CD8-positive, alpha-beta memory T cell (primary cell): ENCODE results near the gene HDAC9. TPM values are rescaled to one million over a fixed set of nuclear protein-coding genes. Genes with fewer than 3 reads are reported as not detected.

Experiments
- CTCF ChIA-PET: fragments of 350-600 bp; sonication (Branson Sonifier 250); formaldehyde crosslinking; loops from one replicate; lab custom pipeline; 2021; ENCODE audit warnings: antibody characterized with exemption; lab: Charles Lee
- POLR2A ChIA-PET: fragments of 350-600 bp; sonication (Branson Sonifier 250); formaldehyde crosslinking; loops from one replicate; lab custom pipeline; 2021; ENCODE audit warnings: antibody characterized with exemption; lab: Charles Lee
- DNase-seq, 5 donors: peaks; one replicate each; pipeline versions ENCODE4 v3.0.0 to v3.0.0-alpha.2; 2020 to 2022; ENCODE audit warnings: mixed read lengths in 1 of 5
- H3K27ac ChIP-seq: one replicate; pipeline ENCODE4 v1.7.0; 2013; ENCODE audit warnings: low read depth, mild to moderate bottlenecking, low read length, moderate library complexity
- H3K27me3 ChIP-seq: 2 replicates; pipeline ENCODE4 v1.7.0; 2013; ENCODE audit warnings: low read length, mild to moderate bottlenecking; ENCODE audit not compliant: insufficient read depth, poor library complexity, severe bottlenecking
- H3K36me3 ChIP-seq: 2 replicates; pipeline ENCODE4 v1.7.0; 2013; ENCODE audit warnings: mild to moderate bottlenecking, low read length, moderate library complexity; ENCODE audit not compliant: insufficient read depth
- H3K4me1 ChIP-seq: 2 replicates; pipeline ENCODE4 v1.7.0; 2013; ENCODE audit warnings: mild to moderate bottlenecking, low read length, moderate library complexity; ENCODE audit not compliant: insufficient read depth
- H3K4me3 ChIP-seq: 2 replicates; pipeline ENCODE4 v1.7.0; 2013; ENCODE audit warnings: mild to moderate bottlenecking, low read length
- H3K9me3 ChIP-seq: 2 replicates; pipeline ENCODE4 v1.7.0; 2013; ENCODE audit warnings: mild to moderate bottlenecking, low read length
- H3K27ac Mint-ChIP-seq, 8 donors: one replicate each; pipeline ENCODE4 v1.8.0; 2020 to 2021; ENCODE audit warnings: mixed read lengths in 8 of 8, mild to moderate bottlenecking in 6 of 8, inconsistent platforms in 3 of 8, moderate library complexity in 3 of 8
- H3K27me3 Mint-ChIP-seq, 2 donors: one replicate each; pipeline ENCODE4 v1.8.0; 2020 to 2021; ENCODE audit warnings: mixed read lengths in 2 of 2, mild to moderate bottlenecking in 1 of 2, moderate library complexity in 1 of 2
- H3K36me3 Mint-ChIP-seq, 3 donors: one replicate each; pipeline ENCODE4 v1.8.0; 2020 to 2021; ENCODE audit warnings: mixed read lengths in 3 of 3, inconsistent platforms in 1 of 3, mild to moderate bottlenecking in 1 of 3
- H3K4me1 Mint-ChIP-seq, 3 donors: one replicate each; pipeline ENCODE4 v1.8.0; 2020 to 2021; ENCODE audit warnings: mixed read lengths in 3 of 3, inconsistent platforms in 1 of 3, mild to moderate bottlenecking in 1 of 3
- H3K4me3 Mint-ChIP-seq, 7 donors: one replicate each; pipeline ENCODE4 v1.8.0; 2020 to 2021; ENCODE audit warnings: mixed read lengths in 7 of 7, mild to moderate bottlenecking in 6 of 7, moderate library complexity in 4 of 7, inconsistent platforms in 2 of 7
- H3K9me3 Mint-ChIP-seq, 5 donors: one replicate each; pipeline ENCODE4 v1.8.0; 2020 to 2022; ENCODE audit warnings: mixed read lengths in 5 of 5, mild to moderate bottlenecking in 3 of 5, moderate library complexity in 2 of 5, inconsistent platforms in 1 of 5
- polyA plus RNA-seq: library from polyadenylated mRNA; unstranded; fragments of 300-500 nt; fragmentation: Illumina TruSeq; gene quantifications from one replicate; pipeline ENCODE4 v1.2.3, GENCODE V29; 2021
- total RNA-seq, 2 experiments: library from RNA; stranded (reverse); gene quantifications; one replicate each; pipeline ENCODE4 v1.2.3, GENCODE V29; 2021

The HDAC9 gene
- total and polyA plus RNA-seq, 3 experiments from 2014 or later = 2.5 to 5.0 (median 3.2) TPM

DNA sequence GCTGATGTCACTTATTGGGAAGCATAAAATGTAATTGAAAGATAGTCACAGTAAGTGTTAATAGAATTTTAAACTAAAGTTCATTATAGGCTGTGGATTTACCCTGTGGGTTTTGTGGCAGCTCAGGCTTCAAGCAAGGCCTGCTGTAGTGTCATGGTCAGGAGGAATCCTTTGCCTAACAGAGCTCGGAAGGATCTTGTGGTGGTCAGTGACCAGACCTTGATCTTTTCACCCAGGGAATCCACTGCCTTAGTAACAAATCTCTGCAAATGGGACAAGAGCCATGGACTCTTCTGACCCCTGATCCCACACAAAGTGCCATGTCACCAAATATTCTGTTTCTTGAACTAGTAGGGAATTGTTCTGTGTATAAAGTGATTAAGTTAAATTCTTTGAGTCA lies 20.6 kb upstream of the HDAC9 start:
- no peaks in the 10 kb centered on the region for H3K36me3 Mint-ChIP-seq
- POLR2A ChIA-PET = no interaction called here
- no peak for DNase-seq
- no peaks in the 10 kb centered on the region for H3K9me3 Mint-ChIP-seq
- H3K27me3 Mint-ChIP-seq = no peaks in the 10 kb centered on the region
- Histone ChIP-seq H3K27ac (no peak overlapping the region), H3K27me3 (no peaks in the 10 kb centered on the region), H3K4me1 (no peaks in the 10 kb centered on the region), H3K9me3 (no peaks in the 10 kb centered on the region), H3K36me3 (no peaks in the 10 kb centered on the region), H3K4me3 (no peak overlapping the region)
- H3K4me1 Mint-ChIP-seq = no peaks in the 10 kb centered on the region
- no peak overlapping the region for H3K27ac Mint-ChIP-seq
- CTCF ChIA-PET = no interaction called here
- H3K4me3 Mint-ChIP-seq = no peak overlapping the region

DNA sequence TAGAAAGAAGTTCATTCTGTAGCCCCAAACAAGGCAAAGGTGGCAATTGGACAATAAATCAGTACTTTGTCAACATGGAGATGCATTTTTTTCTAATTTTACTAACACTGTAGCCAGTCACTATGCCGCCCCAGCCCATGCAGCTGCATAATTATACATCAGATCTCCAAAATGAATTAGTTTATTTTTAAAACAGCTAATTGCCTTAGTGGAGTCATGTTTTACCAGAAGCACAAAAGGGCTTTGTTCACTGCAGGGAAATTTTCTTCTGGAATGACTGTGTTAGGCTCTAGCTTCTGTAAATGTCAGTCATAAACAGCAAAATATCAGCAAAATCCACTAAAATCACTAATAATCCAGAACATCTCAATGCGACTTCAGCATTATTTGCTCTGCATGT lies 20.1 kb upstream of the HDAC9 start:
- no peaks in the 10 kb centered on the region for H3K36me3 Mint-ChIP-seq
- no peaks in the 10 kb centered on the region for H3K9me3 Mint-ChIP-seq
- Histone ChIP-seq H3K27ac (no peak overlapping the region), H3K4me1 (no peaks in the 10 kb centered on the region), H3K9me3 (no peaks in the 10 kb centered on the region), H3K27me3 (no peaks in the 10 kb centered on the region), H3K4me3 (no peak overlapping the region), H3K36me3 (no peaks in the 10 kb centered on the region)
- CTCF ChIA-PET = no interaction called here
- POLR2A ChIA-PET = no interaction called here
- H3K4me3 Mint-ChIP-seq = no peak overlapping the region
- H3K27ac Mint-ChIP-seq = no peak overlapping the region
- no peaks in the 10 kb centered on the region for H3K27me3 Mint-ChIP-seq
- no peak for DNase-seq
- H3K4me1 Mint-ChIP-seq = no peaks in the 10 kb centered on the region

DNA sequence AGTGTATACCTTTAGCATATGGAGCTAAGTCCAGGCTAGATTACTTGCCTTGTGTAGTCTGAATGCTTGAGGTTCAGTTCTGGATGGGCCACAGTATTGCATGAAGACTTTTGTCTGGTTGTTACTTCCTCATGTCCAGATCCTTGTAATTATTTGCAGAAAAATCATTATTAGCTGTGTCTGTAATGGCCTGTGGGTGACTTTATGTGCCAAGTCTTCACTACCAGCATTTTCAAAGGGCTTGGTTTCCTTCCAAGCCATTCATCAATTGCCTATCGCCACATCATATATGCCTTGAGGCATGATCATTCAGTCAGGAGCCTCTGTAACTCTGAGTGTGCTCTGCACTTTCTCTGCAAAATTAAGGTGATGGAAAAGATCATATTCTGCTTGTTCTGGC lies 13.8 kb upstream of the HDAC9 start:
- H3K27ac Mint-ChIP-seq = no peak overlapping the region
- no peaks in the 10 kb centered on the region for H3K9me3 ChIP-seq
- POLR2A ChIA-PET = no interaction called here
- H3K36me3 ChIP-seq = no peaks in the 10 kb centered on the region
- CTCF ChIA-PET = no interaction called here
- H3K4me3 ChIP-seq = no peak overlapping the region
- no peaks in the 10 kb centered on the region for H3K36me3 Mint-ChIP-seq
- no peaks in the 10 kb centered on the region for H3K27me3 ChIP-seq
- H3K4me3 Mint-ChIP-seq = no peak overlapping the region
- H3K9me3 Mint-ChIP-seq = peaks cover 0 to 2% (median 0%) of the 10 kb centered on the region in 5 donors
- no peak for DNase-seq
- H3K27me3 Mint-ChIP-seq = no peaks in the 10 kb centered on the region
- no peaks in the 10 kb centered on the region for H3K4me1 Mint-ChIP-seq
- no peaks in the 10 kb centered on the region for H3K4me1 ChIP-seq
- H3K27ac ChIP-seq = no peak overlapping the region

DNA sequence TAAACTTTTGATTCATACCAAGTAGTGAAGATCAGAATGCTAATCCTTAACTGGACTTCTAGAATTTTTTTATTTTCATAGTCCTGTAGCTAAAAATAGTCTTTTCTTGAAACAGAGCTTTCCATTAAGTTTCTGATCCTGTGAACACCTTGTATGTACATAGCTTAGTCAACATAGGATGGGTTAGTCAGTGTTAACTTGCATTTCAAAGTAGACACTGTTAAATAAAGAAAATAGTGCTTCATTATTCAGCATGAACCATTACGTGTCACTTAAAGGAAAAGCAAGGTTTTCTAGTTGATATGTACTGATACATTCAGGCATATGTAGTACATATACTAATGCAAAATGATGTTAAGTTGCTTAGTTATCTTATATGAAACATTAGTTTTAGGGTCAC lies 7.5 kb upstream of the HDAC9 start:
- CTCF ChIA-PET = no interaction called here
- no peak overlapping the region for H3K27ac Mint-ChIP-seq
- no peak for DNase-seq
- POLR2A ChIA-PET = no interaction called here
- Histone ChIP-seq H3K9me3 (no peaks in the 10 kb centered on the region), H3K36me3 (no peaks in the 10 kb centered on the region), H3K27me3 (no peaks in the 10 kb centered on the region), H3K27ac (no peak overlapping the region), H3K4me3 (no peak overlapping the region), H3K4me1 (no peaks in the 10 kb centered on the region)
- no peaks in the 10 kb centered on the region for H3K9me3 Mint-ChIP-seq
- H3K4me3 Mint-ChIP-seq = no peak overlapping the region
- peaks cover 0 to 4% (median 0%) of the 10 kb centered on the region in 3 donors for H3K4me1 Mint-ChIP-seq
- H3K27me3 Mint-ChIP-seq = no peaks in the 10 kb centered on the region
- H3K36me3 Mint-ChIP-seq = no peaks in the 10 kb centered on the region

DNA sequence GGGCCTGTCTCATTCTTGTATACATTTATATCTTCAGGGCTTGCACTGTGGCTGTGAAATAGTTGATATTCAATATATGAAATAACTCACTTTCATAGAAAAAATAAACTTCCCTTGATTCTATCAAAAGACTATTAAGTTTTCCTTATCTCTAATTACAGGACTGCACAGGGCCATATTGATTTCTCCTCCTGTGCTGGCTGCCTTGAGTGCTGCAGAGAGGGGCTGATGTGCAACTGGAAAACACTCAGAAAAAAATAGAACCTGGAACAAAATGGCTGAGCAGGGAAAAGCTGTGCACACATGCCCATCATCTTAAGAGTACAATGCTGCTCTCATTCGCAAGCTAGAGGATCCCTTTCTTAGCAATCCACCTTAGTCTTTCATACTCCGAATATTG lies 5.9 kb upstream of the HDAC9 start:
- POLR2A ChIA-PET = no interaction called here
- Mint-ChIP-seq H3K9me3 (no peaks in the 10 kb centered on the region), H3K4me1 (peaks cover 0 to 5% (median 0%) of the 10 kb centered on the region in 3 donors), H3K36me3 (no peaks in the 10 kb centered on the region), H3K27ac (no peak overlapping the region), H3K4me3 (no peak overlapping the region), H3K27me3 (no peaks in the 10 kb centered on the region)
- Histone ChIP-seq H3K27ac (no peak overlapping the region), H3K9me3 (no peaks in the 10 kb centered on the region), H3K4me1 (no peaks in the 10 kb centered on the region), H3K36me3 (no peaks in the 10 kb centered on the region), H3K27me3 (no peaks in the 10 kb centered on the region), H3K4me3 (no peak overlapping the region)
- no peak for DNase-seq
- CTCF ChIA-PET = no interaction called here

DNA sequence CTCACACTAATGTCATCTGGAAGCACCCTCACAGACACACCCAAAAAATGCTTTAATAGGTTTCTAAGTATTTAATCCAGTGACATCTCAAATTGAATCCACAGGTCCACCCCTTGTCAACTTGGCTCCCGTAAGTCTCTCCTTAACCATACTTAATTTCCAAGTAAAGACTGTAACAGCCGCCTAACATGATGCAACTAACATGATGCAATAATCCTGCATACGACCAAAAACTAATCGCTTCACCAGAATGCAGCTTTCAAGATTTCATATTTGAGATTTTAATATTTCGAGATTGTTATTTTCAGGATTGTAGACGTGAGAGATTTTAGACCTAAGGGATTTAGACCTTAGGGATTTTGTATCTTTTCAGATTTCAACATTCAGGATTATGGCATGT lies 3.7 kb upstream of the HDAC9 start:
- ChIA-PET CTCF (no interaction called here), POLR2A (no interaction called here)
- Histone ChIP-seq H3K27ac (no peak overlapping the region), H3K9me3 (no peaks in the 10 kb centered on the region), H3K4me1 (no peaks in the 10 kb centered on the region), H3K27me3 (no peaks in the 10 kb centered on the region), H3K36me3 (no peaks in the 10 kb centered on the region), H3K4me3 (no peak overlapping the region)
- no peaks in the 10 kb centered on the region for H3K9me3 Mint-ChIP-seq
- no peaks in the 10 kb centered on the region for H3K36me3 Mint-ChIP-seq
- H3K27me3 Mint-ChIP-seq = no peaks in the 10 kb centered on the region
- no peak for DNase-seq
- H3K4me1 Mint-ChIP-seq = peaks cover 13 to 26% (median 17%) of the 10 kb centered on the region in 3 donors
- H3K4me3 Mint-ChIP-seq = no peak overlapping the region
- H3K27ac Mint-ChIP-seq = no peak overlapping the region

DNA sequence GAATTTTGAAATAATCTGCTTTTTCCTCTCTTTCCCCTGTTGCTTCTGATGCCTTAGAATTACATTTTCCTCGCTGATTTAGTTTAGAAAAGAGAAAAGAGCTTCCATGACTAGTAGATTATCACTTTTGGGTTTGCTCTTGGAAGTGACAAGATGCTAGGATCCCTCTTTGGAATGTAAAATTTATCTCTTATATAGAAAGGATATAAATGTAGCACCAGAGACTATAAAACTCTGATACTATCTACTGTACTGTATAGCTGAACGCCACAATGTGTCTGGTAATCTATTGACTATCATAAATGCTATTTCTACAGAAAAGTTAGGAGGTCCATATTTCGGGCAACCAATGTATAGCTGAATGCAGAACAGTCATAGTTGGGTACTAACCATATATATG lies 1.1 kb upstream of the HDAC9 start:
- Histone ChIP-seq H3K4me3 (no peak overlapping the region), H3K27ac (no peak overlapping the region), H3K9me3 (no peaks in the 10 kb centered on the region), H3K4me1 (no peaks in the 10 kb centered on the region), H3K36me3 (no peaks in the 10 kb centered on the region), H3K27me3 (no peaks in the 10 kb centered on the region)
- peak overlapping the region in 2 of 7 donors; percentile 15 to 22 for H3K4me3 Mint-ChIP-seq
- no peak for DNase-seq
- ChIA-PET CTCF (interaction anchor here (0.9 kb wide), 1 partner anchor 10 kb away, joined by 3 read pairs; no protein-coding TSS in a partner anchor), POLR2A (no interaction called here)
- H3K9me3 Mint-ChIP-seq = peaks cover 0 to 2% (median 0%) of the 10 kb centered on the region in 5 donors
- peaks cover 19 to 28% (median 23%) of the 10 kb centered on the region in 3 donors for H3K4me1 Mint-ChIP-seq
- H3K36me3 Mint-ChIP-seq = no peaks in the 10 kb centered on the region
- H3K27ac Mint-ChIP-seq = peak overlapping the region in 1 of 8 donors; percentile 36
- no peaks in the 10 kb centered on the region for H3K27me3 Mint-ChIP-seq

DNA sequence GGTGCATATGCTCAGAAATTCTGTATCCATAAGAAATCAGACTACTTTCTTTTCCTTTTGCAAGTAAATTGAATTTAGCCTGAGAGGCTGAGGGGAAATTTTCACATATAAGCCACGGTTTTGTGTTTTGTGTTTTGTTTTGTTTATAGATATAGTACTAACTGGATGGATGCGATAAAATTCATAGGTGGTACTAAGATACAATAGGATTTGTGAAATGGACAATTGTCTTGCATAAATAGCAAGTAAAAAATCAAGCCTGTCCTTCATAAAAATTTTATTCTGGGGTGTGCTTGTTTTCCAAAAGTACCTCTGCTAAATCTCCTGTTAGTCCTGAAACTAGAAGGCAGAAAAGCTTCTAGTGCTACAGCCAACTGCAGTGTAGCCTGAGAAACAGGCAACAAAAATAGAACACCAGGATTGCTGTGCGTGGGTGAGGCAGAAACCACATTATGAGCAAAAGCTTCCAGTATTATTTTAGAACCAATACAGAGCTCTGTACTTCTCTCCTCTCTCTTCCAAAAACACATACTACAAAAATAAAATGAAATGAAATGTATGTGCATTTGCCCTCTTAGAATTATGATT lies 634 bp upstream of the HDAC9 start:
- H3K4me3 Mint-ChIP-seq = peak overlapping the region; percentile 44 to 84 (median 75)
- H3K4me1 Mint-ChIP-seq = peaks cover 19 to 28% (median 23%) of the 10 kb centered on the region in 3 donors
- no peaks in the 10 kb centered on the region for H3K27me3 Mint-ChIP-seq
- Histone ChIP-seq H3K27ac (no peak overlapping the region), H3K4me3 (no peak overlapping the region), H3K27me3 (no peaks in the 10 kb centered on the region), H3K4me1 (no peaks in the 10 kb centered on the region), H3K9me3 (no peaks in the 10 kb centered on the region), H3K36me3 (no peaks in the 10 kb centered on the region)
- no peak for DNase-seq
- ChIA-PET CTCF (interaction anchor here (0.9 kb wide), 1 partner anchor 10 kb away, joined by 3 read pairs; no protein-coding TSS in a partner anchor), POLR2A (no interaction called here)
- H3K9me3 Mint-ChIP-seq = peaks cover 0 to 2% (median 0%) of the 10 kb centered on the region in 5 donors
- no peaks in the 10 kb centered on the region for H3K36me3 Mint-ChIP-seq
- H3K27ac Mint-ChIP-seq = no peak overlapping the region
